DOHH2 (cell line): ENCODE data around the gene COX6B2.
"Not testable (repeated sequence)": the region's sequence is repeated elsewhere in the genome, so short reads cannot be mapped to it uniquely, and the experiment has no call there.

Source experiments
- EZH2phosphoT487 ChIP-seq: fragments of 200-600 bp; sonication (generic); IDR thresholded peaks from 2 replicates; pipeline ENCODE4 v1.6.1; 2017; ENCODE audit warnings: borderline replicate concordance, mild to moderate bottlenecking, antibody characterized with exemption, low read length, moderate library complexity, mixed read lengths
- TF ChIP-seq, protein P1 (sequence below): fragments of 200-600 bp; sonication (generic); IDR thresholded peaks from one replicate; pipeline ENCODE4 v1.5.1; 2014; ENCODE audit warnings: antibody characterized with exemption, mild to moderate bottlenecking, low read depth, low read length; ENCODE audit not compliant: poor library complexity, severe bottlenecking

DNA sequence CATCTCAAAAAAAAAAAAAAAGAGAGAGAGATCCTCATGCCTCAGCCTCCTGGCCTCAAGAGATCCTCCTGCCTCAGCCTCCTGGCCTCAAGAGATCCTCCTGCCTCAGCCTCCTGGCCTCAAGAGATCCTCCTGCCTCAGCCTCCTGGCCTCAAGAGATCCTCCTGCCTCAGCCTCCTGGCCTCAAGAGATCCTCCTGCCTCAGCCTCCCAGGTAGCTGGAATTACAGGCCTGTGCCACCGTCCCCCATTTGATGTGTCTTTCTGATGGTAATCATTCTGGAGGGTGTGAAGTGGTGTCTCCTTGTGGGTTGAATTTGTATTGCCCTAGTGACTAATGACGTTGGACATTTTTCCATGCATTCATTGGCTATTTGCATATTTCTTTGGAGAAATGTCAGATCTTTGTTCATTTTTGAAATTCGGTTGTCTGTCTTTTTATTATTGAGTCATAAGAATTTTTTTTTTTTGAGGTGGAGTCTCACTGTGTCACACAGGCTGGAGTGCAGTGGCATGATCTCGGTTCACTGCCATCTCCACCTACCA, 25.7 kb downstream of the COX6B2 start:
- TF ChIP-seq, protein P1, sequence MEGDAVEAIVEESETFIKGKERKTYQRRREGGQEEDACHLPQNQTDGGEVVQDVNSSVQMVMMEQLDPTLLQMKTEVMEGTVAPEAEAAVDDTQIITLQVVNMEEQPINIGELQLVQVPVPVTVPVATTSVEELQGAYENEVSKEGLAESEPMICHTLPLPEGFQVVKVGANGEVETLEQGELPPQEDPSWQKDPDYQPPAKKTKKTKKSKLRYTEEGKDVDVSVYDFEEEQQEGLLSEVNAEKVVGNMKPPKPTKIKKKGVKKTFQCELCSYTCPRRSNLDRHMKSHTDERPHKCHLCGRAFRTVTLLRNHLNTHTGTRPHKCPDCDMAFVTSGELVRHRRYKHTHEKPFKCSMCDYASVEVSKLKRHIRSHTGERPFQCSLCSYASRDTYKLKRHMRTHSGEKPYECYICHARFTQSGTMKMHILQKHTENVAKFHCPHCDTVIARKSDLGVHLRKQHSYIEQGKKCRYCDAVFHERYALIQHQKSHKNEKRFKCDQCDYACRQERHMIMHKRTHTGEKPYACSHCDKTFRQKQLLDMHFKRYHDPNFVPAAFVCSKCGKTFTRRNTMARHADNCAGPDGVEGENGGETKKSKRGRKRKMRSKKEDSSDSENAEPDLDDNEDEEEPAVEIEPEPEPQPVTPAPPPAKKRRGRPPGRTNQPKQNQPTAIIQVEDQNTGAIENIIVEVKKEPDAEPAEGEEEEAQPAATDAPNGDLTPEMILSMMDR, result not testable (repeated sequence)
- not testable (repeated sequence) for TF ChIP-seq EZH2phosphoT487
